HUES6 (cell line): ENCODE results near the gene DPPA2.

Source experiments
- H3K27ac ChIP-seq: 2 replicates; pipeline ENCODE4 v1.7.0; 2013; ENCODE audit warnings: low read depth, mild to moderate bottlenecking, low read length, inconsistent platforms
- H3K27me3 ChIP-seq: 2 replicates; pipeline ENCODE4 v1.6.1; 2013; ENCODE audit warnings: low read length; ENCODE audit not compliant: control insufficient read depth, insufficient read depth
- H3K36me3 ChIP-seq: 2 replicates; pipeline ENCODE4 v1.6.1; 2013; ENCODE audit warnings: low read length; ENCODE audit not compliant: control insufficient read depth, insufficient read depth
- H3K4me1 ChIP-seq: 2 replicates; pipeline ENCODE4 v1.6.1; 2013; ENCODE audit warnings: low read length; ENCODE audit not compliant: control insufficient read depth, insufficient read depth
- H3K4me3 ChIP-seq: 2 replicates; pipeline ENCODE4 v1.5.1; 2013; ENCODE audit warnings: low read depth, low read length
- H3K9ac ChIP-seq: one replicate; pipeline ENCODE4 v1.6.1; 2013; ENCODE audit warnings: mild to moderate bottlenecking, low read length
- H3K9me3 ChIP-seq: 2 replicates; pipeline ENCODE4 v1.6.1; 2013; ENCODE audit warnings: low read depth, low read length; ENCODE audit not compliant: control insufficient read depth, insufficient read depth

The DPPA2 gene

DNA sequence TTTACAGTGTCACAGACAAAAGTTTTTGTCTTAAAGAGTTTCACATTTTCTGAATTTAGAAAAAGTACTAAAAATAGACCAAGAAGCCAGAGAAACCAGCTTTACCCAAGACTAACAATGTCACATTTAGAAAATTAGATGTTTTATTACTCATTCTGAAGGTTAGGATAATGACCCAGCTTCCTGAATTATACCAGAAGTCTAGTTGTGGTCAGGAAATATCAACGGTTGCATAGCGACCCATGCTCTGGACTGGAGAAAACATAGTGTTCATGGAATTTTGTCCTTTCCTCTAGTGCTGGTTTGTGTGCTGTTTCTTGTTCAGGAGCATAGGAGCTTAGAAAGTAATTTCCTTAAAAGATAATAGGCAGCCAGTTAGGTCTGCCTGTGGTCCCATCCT is 59.0 kb downstream of the DPPA2 start:
- no peaks in the 10 kb centered on the region for H3K27me3 ChIP-seq
- no peaks in the 10 kb centered on the region for H3K36me3 ChIP-seq
- no peak overlapping the region for H3K4me3 ChIP-seq
- H3K27ac ChIP-seq: no peak overlapping the region
- H3K4me1 ChIP-seq: no peaks in the 10 kb centered on the region
- 0 out of 2 replicates have a peak, but pooled peaks cover under 1% of the 10 kb centered on the region for H3K9me3 ChIP-seq
- H3K9ac ChIP-seq: no peak overlapping the region

DNA sequence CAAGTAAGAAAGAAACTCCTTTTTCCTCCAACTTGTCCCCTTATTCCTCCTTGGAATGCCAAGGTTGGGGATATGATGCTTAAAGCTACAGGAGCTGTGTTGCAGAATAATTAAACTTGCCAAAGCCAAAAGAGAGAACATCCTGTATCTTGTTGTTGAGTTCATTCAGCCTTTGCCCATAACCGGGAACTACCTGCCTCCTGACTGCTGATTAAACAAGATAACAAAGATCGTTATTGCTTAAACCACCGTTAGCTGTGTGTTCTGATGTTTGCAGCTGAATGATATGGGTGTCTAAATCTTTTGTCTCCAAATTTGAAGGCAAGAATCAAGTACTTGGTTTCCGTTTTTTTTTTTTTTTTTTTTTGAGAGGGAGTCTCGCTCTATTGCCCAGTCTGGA is 61.5 kb downstream of the DPPA2 start:
- Histone ChIP-seq H3K36me3 (no peaks in the 10 kb centered on the region), H3K4me3 (no peak overlapping the region), H3K9me3 (no peaks in the 10 kb centered on the region), H3K27me3 (no peaks in the 10 kb centered on the region), H3K9ac (no peak overlapping the region), H3K4me1 (no peaks in the 10 kb centered on the region), H3K27ac (no peak overlapping the region)

DNA sequence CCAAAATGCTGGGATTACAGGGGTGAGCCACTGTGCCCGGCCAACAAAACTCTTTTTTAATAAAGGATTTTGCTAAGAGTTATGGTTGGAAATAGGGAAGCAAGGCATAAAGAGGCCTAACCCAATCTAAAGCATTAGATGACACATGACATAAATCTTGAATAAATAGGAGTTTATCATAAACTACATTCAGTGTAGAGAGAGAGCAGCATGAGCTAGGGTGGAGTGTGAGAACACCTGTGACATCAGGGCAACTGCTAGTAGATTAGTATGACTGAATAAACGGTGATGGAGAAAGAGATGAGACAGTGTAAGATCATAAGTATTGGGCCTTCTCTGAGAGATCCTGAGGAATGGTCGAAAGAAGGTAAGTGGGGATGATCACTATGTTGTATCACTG is 63.7 kb downstream of the DPPA2 start:
- no peak overlapping the region for H3K27ac ChIP-seq
- H3K9me3 ChIP-seq: no peaks in the 10 kb centered on the region
- no peaks in the 10 kb centered on the region for H3K27me3 ChIP-seq
- H3K9ac ChIP-seq: no peak overlapping the region
- H3K36me3 ChIP-seq: no peaks in the 10 kb centered on the region
- no peaks in the 10 kb centered on the region for H3K4me1 ChIP-seq
- H3K4me3 ChIP-seq: no peak overlapping the region
